LoVo (cell line): ENCODE results near the gene HIPK4.
"Not testable (repeated sequence)": the region's sequence is repeated elsewhere in the genome, so short reads cannot be mapped to it uniquely, and the experiment has no call there.

Source experiments
- DNase-seq: peaks from one replicate; pipeline ENCODE4 v3.0.0-alpha.2; 2016; ENCODE audit warnings: low spot score

The HIPK4 gene, protein sequence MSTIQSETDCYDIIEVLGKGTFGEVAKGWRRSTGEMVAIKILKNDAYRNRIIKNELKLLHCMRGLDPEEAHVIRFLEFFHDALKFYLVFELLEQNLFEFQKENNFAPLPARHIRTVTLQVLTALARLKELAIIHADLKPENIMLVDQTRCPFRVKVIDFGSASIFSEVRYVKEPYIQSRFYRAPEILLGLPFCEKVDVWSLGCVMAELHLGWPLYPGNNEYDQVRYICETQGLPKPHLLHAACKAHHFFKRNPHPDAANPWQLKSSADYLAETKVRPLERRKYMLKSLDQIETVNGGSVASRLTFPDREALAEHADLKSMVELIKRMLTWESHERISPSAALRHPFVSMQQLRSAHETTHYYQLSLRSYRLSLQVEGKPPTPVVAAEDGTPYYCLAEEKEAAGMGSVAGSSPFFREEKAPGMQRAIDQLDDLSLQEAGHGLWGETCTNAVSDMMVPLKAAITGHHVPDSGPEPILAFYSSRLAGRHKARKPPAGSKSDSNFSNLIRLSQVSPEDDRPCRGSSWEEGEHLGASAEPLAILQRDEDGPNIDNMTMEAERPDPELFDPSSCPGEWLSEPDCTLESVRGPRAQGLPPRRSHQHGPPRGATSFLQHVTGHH

DNA sequence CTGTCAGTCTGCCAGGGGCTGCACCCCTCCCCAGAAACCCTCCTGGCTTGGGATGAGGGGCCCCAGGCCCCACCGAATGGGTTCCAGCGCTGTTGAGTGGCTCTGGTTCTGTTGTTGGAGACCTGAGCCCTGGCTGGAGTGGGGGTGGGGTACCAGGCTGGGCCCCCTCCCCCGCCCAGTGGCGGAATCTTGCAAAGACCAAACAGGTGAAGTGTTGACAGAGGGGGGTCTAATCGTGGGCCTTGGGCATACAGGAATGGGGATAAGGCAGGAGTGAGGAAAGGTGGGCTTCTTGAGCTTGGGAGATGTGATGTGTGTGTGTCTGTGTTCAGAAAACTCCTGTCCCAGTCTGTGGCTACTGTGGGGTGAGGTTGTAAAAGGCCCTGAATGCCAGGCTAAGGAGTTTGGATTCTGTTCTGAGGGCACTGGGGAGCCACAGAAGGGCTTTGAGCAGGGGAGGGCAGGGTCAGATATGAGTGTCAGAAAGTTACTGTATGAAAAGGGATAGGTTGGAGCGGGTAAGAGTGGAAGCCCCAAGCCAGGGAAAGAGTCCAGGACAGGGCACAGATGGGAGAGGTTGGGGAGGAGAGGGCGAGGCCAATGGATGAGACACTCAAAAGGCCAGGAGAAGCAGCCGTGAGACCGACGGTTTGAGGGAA lies at the start of gene HIPK4:
Gene HIPK4, minus strand, starts transcription at position 98 of the 659 bp plus-strand sequence. CDS start 279 bp downstream, outside the sequence.
- no peak for DNase-seq

DNA sequence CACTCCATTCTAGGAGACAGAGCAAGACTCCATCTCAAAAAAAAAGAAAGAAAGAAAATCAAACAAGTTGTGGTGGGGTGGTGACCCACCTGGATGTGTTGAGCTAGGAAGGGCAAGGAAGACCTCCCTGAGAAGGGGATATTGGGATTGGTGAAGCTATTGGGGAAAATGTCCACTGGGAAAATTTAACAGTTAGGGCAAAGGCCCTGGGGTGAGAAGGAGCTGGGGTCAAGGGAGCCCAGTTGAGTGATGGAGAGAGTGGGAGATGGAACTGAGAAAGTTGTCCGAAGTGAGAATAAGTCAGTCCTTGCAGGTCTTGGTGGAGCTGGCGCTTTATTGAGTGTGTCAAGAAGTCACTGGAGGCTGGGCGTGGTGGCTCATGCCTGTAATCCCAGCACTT lies 48.3 kb upstream of the HIPK4 start:
- no peak for DNase-seq

DNA sequence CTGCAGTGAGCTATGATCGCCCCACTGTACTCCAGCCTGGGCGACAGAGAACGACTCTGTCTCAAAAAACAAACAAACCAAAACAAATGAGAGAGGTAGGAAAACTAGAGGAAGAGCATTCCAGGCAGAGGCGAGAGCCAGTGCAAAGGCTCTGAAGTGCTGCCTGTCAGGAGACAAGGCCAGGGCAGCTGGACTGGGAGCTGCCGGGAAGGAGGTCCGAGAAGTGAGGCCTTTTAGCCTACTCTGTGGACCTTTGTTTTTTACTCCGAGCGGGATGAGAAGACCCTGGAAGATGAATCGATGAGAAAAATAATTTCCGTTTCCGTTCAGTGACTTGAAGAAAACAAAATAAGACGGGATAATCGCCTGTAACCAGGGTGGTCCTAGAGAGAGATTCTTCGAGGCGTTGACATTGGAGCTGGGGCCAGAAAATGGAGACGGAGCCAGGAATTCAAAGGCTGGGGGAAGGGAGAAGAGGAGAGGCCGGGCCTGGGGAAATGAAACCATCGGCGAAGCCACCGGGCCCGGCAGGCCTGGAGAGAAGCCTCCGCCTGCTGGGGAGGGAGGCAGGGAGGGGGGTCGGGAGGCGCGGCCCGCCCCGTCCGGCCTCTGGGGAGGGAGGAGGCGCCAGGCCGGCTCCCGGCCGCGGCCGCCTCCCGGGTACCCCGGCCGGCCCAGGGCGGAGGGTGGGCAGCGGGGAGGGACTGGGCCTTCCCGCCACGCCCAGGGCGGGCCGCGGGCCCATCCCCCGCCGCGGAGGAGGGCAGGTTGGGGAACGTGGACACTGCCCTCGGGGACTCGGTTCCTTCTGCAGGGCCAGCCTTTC lies 43.6 kb upstream of the HIPK4 start:
- DNase-seq, result peak; percentile 75

DNA sequence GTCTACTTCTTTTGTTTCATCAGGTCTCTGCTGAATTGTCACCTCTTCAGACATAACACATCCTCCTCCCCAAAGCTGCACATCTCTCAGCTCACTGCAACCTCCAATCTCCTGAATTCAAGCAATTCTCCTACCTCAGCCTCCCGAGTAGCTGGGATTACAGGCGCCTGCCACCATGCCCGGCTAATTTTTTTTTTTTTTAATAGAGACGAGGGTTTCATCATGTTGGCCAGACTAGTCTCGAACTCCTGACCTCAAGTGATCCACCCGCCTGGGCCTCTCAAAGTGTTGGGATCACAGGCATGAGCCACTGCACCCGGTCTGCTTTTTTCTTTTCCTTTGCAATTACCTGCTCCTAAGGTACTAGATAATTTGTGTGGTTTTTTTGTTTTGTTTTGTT lies 42.8 kb upstream of the HIPK4 start:
- not testable (repeated sequence) for DNase-seq

DNA sequence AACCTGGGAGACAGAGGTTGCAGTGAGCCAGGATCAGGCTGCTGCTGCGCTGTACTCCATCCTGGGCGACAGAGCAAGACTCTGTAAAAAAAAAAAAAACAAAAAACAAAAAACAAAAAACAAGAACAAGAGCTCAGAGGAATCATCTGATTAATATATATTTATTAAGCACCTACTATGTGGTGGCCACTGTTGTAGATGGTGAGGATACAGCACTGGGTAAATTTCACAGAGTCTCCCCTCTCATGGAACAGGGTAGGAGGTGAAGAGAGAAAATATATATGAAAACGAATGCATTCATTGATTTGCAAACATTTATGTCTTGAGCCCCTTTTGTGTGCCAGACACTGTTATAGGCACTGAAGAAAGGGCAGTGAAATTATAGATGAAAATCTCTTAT lies 41.7 kb upstream of the HIPK4 start:
- no peak for DNase-seq

DNA sequence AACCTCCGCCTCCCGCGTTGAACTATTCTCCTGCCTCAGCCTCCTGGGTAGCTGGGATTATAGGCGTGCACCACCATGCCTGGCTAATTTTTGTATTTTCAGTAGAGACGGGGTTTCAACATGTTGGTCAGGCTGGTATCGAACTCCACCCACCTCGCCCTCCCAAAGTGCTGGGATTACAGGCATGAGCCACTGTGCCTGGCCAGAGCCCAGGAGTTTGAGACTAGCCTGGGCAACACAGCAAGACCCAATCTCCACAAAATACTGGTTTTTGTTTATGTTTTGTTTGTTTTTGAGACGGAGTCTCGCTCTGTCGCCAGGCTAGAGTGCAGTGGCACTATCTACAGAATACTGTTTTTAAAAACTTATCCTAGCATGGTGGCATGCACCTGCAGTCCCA lies 40.3 kb upstream of the HIPK4 start:
- DNase-seq, result not testable (repeated sequence)

DNA sequence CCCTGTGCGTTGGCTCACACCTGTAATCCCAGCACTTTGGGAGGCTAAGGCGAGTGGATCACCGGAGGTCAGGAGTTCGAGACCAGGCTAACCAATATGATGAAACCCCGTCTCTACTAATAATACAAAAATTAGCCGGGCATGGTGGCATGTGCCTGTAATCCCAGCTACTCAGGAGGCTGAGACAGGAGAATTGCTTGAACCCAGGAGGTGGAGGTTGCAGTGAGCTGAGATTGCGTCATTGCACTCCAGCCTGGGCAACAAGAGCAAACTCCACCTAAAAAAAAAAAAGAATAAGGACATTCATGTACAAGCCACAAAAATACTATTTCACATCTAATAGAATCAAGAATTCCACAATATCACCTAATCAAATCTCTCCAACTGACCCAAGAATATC lies 38.2 kb upstream of the HIPK4 start:
- DNase-seq, result not testable (repeated sequence)

DNA sequence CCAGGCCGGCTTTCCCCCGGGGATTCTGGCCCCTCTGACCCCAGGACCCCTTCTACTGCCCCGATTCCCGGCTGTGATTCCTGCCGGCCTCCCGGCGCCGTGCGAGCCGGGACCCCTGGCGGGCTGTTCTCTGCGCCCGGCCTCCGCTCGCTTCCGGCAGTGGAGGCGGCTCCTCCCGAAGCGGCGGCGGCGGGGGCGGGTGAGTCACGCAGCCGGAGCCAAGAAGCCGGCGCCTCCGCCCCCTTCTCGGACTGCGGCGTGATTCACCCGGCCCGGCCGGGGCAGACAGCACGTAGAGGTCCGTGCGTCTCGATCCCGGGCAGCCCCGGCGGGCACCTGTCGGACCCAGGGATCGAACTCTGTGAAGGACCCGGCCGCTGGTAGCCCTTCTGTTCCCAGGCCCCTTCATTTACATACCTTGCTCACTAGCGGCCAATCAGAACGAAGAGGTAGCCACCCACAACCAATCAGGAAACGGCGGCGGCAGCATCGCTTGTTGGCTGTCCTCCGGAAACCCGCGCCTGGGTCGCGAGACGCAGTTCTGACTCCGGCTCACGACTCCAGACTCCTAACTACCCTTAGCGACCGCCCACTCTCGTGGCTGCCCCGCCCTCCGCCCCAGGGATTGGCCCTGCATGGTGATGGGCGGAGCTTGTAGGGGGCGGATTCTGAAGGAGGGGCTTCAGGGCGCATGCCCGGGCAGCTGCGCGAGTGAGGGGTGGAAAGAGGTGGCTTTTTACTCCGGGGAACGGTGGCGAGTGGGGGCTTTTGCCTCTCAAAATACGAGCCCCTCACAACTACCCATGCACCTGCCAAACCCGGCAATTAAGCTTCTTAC lies 35.7 kb upstream of the HIPK4 start, which contains the start of gene SERTAD1:
Gene SERTAD1, minus strand, starts transcription at position 543 of the 838 bp plus-strand sequence. CDS start 2,446 bp downstream, outside the sequence.
- peak; percentile 99 for DNase-seq

DNA sequence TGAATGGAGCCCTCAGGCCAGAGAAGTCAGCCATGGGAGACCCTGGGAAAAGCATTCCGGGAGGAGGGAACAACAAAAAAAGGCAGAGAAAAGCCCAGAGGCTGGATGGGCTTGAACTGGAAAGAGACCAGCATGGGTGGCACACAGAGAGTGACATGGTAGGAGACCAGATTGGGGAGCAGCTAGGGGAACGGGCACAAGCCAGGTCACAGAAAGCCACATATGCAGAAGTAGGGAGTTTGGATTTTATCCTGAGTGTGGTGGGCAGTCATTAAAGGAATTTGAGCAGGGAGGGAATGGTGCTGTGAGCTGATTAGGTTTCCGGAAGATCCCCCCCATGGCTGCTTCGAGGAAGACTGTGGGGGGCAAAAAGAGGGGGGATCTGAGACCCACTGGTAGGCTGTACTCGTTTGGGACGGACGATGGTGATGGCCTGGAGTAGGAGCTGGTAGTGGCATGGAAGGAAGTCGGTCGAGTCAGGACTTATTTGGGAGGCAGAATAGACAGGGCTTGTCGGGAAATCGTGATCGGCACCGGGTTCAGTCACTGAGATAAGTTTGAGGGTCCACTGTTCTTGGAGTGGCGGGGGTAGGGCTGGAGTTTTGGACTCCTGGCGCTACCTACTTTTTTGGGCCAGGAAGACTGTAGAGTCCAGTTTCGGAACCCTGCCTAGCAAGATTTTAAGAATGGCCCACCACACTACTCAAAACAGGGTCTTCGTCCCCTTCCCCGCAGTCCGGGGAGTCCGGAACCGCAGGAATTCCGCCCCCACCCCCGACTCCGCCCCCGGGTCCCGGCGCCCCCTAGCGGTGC lies 34.9 kb upstream of the HIPK4 start:
- no peak for DNase-seq

DNA sequence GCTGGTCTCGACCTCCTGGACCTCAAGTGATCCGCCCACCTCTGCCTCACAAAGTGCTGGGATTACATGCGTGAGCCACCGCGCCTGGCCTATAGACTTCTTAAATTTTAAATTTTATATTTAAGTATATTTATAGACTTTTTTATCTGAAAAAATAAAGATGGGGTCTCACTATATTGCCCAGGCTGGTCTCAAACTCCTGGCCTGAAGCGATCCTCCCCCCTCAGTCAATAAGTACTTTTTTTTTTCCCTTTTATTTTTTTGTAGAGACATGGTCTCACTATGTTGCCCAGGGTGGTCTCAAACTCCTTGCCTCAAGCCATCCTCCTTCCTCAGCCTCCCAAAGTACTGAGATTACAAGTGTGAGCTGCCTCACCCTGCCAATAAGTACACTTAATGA lies 34.0 kb upstream of the HIPK4 start:
- DNase-seq, result no peak

DNA sequence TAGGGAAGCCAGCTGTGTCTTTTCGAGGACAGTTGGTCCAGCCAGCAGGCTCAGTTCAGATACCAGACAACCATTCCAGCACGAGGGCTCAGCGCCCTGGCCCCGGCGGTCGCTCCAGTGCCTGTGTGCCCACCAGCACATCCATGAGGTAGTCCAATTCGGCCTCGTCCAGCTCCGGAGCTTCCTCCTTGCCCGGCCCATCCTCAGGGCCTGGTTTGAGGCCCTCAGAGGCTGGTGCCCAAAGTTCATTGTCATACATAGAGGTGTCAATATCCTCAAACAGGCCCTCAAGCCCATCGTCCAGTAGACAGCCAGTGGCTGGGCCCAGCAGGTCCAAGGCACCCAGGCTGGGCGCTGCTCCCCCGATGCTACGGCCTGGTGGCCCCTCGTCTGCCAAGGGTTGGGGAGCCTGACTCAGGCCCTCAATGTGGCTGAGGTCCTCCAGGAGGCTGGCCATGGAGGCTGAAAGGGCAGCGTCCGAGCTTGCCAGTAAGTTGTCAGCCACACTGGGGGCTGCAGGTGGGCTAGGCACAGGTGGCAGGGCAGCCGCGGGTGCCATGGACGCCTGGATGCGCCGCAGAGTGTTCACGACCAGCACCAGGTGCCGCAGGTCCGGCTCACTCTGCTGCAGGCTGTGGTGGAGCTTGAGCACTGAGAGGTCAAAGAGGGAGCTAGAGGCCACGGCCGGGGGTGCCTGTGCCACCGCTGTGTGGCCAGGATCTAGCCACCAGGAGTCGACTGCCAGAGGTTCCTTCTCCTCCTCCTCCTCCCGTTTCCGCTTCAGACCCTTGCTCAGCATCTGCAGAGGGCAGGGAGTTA lies 33.0 kb upstream of the HIPK4 start:
- DNase-seq, result no peak

DNA sequence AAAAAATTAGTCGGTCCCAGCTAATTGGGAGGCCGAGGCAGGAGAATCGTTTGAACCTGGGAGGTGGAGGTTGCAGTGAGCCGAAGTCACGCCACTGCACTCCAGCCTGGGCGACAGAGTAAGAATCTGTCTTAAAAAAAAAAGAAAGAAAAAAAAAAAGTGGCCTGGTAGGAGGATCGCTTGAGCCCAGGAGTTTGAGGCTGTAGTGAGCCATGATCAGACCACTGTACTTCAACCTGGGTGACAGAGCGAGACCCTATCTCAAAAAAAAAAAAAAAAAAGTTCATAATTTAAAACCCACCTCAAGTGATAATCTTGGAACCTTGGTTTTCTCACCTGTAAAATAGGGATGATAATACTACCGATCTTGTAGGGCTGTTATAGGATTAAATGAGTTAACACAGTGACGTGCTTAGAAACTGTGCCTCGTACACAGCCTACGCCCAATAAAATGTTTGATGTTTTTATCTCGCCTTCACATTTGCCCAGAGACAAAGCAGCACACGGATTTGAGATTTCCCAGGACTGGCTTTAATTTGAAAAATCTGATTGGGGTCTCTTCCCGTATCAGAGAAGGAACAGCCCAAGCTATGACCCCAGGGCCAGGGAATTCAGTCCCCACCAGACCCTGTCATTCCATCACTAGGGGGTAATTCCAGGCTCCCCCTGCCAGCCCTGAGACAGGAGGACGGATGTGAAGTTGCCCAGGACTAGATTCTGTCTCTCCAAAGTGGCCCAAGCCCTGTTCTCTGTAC lies 32.2 kb upstream of the HIPK4 start:
- DNase-seq, result no peak

DNA sequence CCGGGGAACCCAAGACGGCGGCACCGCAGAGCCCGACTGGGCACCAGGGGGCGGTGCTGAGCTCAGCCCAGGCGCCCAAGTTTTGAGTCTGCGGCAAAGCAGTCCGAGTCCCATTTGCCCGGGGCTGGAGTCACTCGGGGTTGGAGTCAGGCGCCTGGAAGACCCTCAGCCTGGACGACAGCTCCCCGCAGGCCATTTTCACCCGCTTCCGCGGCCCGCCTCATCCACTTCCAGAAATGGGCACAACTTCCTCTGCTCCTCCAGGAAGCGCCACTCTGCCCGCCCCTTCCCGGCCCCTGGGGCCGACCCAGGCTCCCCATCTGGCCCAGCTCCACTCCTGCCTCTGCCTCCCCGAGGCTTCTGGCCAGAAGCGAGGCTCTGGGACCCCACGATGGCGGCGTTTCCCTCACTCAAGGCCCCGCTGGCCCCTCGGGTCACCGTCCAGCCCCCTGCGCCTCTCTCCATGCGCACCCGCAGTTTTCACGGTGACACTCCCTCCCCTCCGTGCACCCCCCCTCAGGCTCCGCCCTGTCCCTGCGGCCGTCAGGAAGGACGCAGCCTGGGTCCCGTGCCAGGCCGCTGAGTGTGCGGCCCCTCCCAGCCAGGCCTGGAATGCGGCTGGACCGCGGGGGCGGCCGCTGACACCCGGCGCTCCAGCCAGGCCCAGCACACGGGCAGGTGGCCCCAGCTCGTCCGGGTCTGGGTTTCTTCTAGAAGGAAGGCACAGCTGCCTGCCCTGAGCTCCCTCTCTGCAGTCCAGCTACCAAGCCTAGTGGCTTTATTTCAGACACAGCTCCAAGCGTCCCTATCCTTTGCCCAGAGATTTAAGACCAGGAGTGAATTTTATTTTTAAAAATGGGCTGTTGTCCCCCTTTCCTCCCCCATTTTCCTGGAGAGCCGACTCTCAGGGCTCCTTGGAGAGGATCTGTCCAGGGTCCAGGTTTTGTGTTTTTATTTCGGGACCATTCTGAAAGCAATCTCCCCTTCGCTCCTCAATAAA lies 31.1 kb upstream of the HIPK4 start:
- peak; percentile 90 for DNase-seq

DNA sequence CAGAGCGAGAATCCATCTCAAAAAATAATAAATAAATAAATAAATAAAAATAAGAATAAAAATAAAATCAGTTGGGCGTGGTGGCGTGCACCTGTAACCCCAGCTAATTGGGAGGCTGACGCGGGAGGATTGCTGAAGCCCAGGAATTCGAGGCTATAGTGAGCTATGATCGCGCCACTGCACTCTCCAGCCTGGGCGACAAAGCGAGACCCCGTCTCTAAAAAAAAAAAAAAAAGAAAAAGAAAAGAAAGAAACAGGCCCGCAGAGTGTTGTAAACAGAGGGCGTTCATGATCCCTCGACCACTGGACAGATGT lies 30.4 kb upstream of the HIPK4 start:
- no peak for DNase-seq

DNA sequence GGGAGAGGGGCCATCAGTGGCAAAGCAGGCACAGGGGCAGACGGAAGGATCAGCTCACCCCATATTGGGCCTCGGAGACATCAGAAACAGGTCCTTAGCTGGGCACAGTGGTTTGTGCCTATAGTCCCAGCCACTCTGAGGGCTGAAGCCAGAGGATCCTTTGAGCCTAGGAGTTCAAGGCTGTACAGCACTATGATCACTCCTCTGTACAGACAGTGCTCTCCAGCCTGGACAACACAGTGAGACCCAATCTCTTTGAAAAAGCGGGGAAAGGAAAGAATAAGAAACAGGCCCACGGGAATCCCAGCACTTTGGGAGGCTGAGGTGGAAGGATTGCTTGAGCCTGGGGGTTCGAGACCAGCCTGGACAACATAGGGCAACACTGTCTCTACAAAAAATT lies 29.8 kb upstream of the HIPK4 start:
- no peak for DNase-seq

DNA sequence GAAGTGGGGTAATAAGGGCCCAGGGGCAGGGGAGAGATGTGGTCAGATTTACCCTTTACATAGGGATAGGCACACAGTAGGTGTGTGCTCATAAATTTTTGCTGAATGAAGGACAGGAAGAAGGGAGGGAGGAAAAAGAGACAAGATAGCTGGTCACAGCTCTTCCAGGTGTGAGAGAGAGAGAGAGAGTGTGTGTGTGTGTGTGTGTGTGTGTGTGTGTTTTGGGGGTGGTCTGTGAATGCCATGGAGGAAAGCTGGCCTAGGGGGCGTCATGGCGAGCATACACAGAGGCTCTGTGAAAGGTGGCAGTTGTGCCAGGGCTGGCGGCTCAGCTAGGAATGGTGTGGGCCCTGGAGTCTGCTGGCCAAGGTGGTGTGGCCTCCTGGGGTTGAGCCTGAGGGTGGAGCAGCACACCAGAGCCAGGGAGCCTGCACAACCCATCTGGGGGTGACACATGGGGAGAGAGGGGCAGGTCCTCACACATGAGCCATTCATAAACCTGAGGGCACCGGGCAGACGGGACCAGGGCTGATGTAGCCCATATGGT lies 29.2 kb upstream of the HIPK4 start:
- no peak for DNase-seq

DNA sequence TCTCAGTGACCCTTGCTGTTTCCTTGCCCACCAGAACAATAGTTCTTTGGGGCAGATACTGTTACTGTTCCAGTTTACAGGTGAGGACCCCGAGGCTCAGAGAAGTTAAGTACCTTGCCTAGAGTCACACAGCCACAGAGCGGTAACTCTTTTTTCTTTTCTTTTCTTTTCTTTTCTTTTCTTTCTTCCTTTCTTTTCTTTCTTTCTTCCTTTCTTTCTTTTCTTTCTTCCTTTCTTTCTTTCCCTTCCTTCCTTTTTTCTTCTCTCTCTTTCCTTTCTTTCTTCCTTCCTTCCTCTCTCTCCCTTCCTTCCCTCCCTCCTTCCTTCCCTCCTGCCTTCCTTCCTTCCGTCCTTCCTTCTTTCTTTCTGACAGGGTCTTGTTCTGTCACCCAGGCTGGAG lies 28.1 kb upstream of the HIPK4 start:
- no peak for DNase-seq
